Measurements from ENCODE around the gene TNNT1. TPM values are rescaled to one million over a fixed set of nuclear protein-coding genes. Genes with fewer than 3 reads are reported as not detected.

Gene TNNT1
- total and polyA plus RNA-seq, 2 donors (not counting 3 experiments of a cell fraction or from before 2014, with no cell fraction given): 0.22 to 0.51 TPM

DNA sequence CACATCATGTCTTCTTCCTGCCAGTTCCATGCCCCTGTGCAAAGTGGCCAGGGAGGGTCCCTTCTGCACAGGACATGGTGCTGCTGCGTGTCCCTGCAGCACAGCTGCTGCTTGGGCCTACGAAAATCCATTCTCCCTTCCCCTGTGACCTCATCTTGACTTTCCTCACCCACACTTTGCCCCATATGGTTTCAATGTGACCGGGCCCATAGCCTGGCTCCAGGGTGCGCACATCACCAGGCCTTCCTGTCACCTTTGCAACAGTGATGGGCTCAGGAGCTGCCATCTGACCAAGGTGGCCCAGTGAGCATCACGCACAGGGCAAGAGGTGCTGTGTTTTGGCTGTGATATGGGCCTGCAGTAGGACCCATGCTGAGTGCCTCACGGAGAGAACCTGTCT is 42.4 kb downstream of the TNNT1 start:
- no peaks in the 10 kb centered on the region for H3K4me1 ChIP-seq (ENCODE audit: control insufficient read depth, extremely low read depth, insufficient read depth, low read length)
- H3K27ac ChIP-seq (ENCODE audit: insufficient read depth, low read depth, low read length): no peak overlapping the region
- no peaks in the 10 kb centered on the region for H3K9me3 ChIP-seq (replicated peaks; ENCODE audit: control insufficient read depth, insufficient read depth, low read length)
- ChIA-PET POLR2A (no interaction called here), CTCF (interaction anchor here (1.4 to 1.5 kb wide), 2 partner anchors 11 to 35 kb away, joined by 3 read pairs; no protein-coding TSS in a partner anchor)
- no peaks in the 10 kb centered on the region for H4K20me1 ChIP-seq (replicated peaks; ENCODE audit: control insufficient read depth, extremely low read depth, insufficient read depth, low read length)
- H3K79me2 ChIP-seq (ENCODE audit: control insufficient read depth, insufficient read depth, low read length): peaks cover 14% of the 10 kb centered on the region
- H3K9me1 ChIP-seq (replicated peaks; ENCODE audit: control insufficient read depth, extremely low read depth, insufficient read depth, low read length): no peaks in the 10 kb centered on the region
- H3K36me3 ChIP-seq (ENCODE audit: control insufficient read depth in 2 of 2, extremely low read depth in 1 of 2, insufficient read depth in 2 of 2, low read length in 2 of 2): peaks cover 6 to 10% of the 10 kb centered on the region in 2 experiments
- H2AFZ ChIP-seq (ENCODE audit: low read depth, low read length): no peak overlapping the region
- no peak for FAIRE-seq
- no peak overlapping the region for H3K9ac ChIP-seq (replicated peaks; ENCODE audit: extremely low read depth, insufficient read depth, low read length)
- BruUV-seq (replicated peaks): no TSS peak
- dilution Hi-C loops (cut with MboI; ENCODE audit: extremely low pct_ligation_motif_present, low sequenced_read_pairs): no loop called here
- intact Hi-C loops (cut with micrococcal nuclease): no loop called here
- TF ChIP-seq, protein P1, sequence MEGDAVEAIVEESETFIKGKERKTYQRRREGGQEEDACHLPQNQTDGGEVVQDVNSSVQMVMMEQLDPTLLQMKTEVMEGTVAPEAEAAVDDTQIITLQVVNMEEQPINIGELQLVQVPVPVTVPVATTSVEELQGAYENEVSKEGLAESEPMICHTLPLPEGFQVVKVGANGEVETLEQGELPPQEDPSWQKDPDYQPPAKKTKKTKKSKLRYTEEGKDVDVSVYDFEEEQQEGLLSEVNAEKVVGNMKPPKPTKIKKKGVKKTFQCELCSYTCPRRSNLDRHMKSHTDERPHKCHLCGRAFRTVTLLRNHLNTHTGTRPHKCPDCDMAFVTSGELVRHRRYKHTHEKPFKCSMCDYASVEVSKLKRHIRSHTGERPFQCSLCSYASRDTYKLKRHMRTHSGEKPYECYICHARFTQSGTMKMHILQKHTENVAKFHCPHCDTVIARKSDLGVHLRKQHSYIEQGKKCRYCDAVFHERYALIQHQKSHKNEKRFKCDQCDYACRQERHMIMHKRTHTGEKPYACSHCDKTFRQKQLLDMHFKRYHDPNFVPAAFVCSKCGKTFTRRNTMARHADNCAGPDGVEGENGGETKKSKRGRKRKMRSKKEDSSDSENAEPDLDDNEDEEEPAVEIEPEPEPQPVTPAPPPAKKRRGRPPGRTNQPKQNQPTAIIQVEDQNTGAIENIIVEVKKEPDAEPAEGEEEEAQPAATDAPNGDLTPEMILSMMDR (IDR thresholded peaks at IDR 0.05; ENCODE audit: extremely low read depth in 1 of 2, insufficient read depth in 1 of 2, low read depth in 1 of 2, low read length in 2 of 2): no peak
- TF ChIP-seq, protein P2, sequence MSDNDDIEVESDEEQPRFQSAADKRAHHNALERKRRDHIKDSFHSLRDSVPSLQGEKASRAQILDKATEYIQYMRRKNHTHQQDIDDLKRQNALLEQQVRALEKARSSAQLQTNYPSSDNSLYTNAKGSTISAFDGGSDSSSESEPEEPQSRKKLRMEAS (IDR thresholded peaks at IDR 0.05; ENCODE audit: insufficient read depth, insufficient read length): no peak
- TF ChIP-seq GATA2 (IDR thresholded peaks at IDR 0.05; ENCODE audit: insufficient read depth, insufficient read length, low read depth, low read length) (no peak), POLR2A (IDR thresholded peaks at IDR 0.05; ENCODE audit: low read depth, low read length) (no peak), FOS (IDR thresholded peaks at IDR 0.05; ENCODE audit: borderline replicate concordance, insufficient read depth, low read length) (no peak), POLR2AphosphoS5 (IDR thresholded peaks at IDR 0.05; ENCODE audit: insufficient read depth, low read depth, low read length) (no peak), JUN (IDR thresholded peaks at IDR 0.05; ENCODE audit: borderline replicate concordance, insufficient read depth, insufficient read length, low read depth) (no peak), EZH2 (IDR thresholded peaks at IDR 0.05; ENCODE audit: borderline replicate concordance, low read depth, low read length, severe bottlenecking) (no peak), MYC (IDR thresholded peaks at IDR 0.05; ENCODE audit: low read depth, low read length) (no peak)
- no peak overlapping the region for H3K4me3 ChIP-seq (replicated peaks in 1 of 3; ENCODE audit: insufficient read depth in 1 of 3, low read depth in 1 of 3, low read length in 3 of 3)
- H3K27me3 ChIP-seq (ENCODE audit: control insufficient read depth in 2 of 2, insufficient read depth in 2 of 2, low read length in 2 of 2): no peaks in the 10 kb centered on the region
- DNase-seq (ENCODE audit: low read depth, low spot score): no peak
- no peak overlapping the region for H3K4me2 ChIP-seq (ENCODE audit: insufficient read depth, low read length)
